HEK293 (cell line): Measurements from ENCODE around the gene SLA2.

Source experiments
- CTCF ChIA-PET: fragments of 350-600 bp; formaldehyde crosslinking; extraction: SDS; loops from one replicate; lab custom pipeline; 2021; ENCODE audit warnings: antibody characterized with exemption; lab: Yijun Ruan, JAX
- POLR2A ChIA-PET: fragments of 300-600 bp; formaldehyde crosslinking; extraction: SDS; loops from one replicate; lab custom pipeline; 2020; ENCODE audit warnings: antibody characterized with exemption, inconsistent platforms; lab: Yijun Ruan, JAX
- H3K27ac ChIP-seq: fragments of 200-500 bp; sonication (Bioruptor generic); 2 replicates; pipeline ENCODE4 v1.5.1; 2014; ENCODE audit warnings: low read depth, low read length, control low read depth, inconsistent platforms; ENCODE audit errors: extremely low read depth
- H3K36me3 ChIP-seq, 2 experiments: fragments of 200-500 bp in 1 of 2; sonication (Bioruptor generic) in 1 of 2; 1 replicate in 1 of 2; 2 replicates in 1 of 2; pipeline ENCODE4 v1.5.1; 2014 to 2017; ENCODE audit warnings: inconsistent platforms in 2 of 2, low read length in 2 of 2; ENCODE audit not compliant: control insufficient read depth in 2 of 2, insufficient read depth in 1 of 2
- H3K4me1 ChIP-seq: fragments of 200-500 bp; sonication (Bioruptor generic); 2 replicates; pipeline ENCODE4 v1.5.1; 2014; ENCODE audit warnings: mild to moderate bottlenecking, low read length, inconsistent platforms; ENCODE audit not compliant: control insufficient read depth, insufficient read depth
- H3K4me3 ChIP-seq: 2 replicates; pipeline ENCODE4 v1.5.1; 2011; ENCODE audit warnings: low read depth, mild to moderate bottlenecking, control low read depth, low read length, moderate library complexity
- H3K9me3 ChIP-seq: fragments of 200-500 bp; sonication (Bioruptor generic); 2 replicates; pipeline ENCODE4 v1.5.1; 2014; ENCODE audit warnings: low read depth, low read length, inconsistent platforms; ENCODE audit not compliant: control insufficient read depth, insufficient read depth
- GLIS2 ChIP-seq: fragments of 450-650 bp; formaldehyde crosslinking; IDR thresholded peaks from 2 replicates; pipeline ENCODE4 v1.5.1; 2016; ENCODE audit warnings: missing biosample characterization, missing genetic modification characterization
- HOXA7 ChIP-seq: sonication (generic); formaldehyde crosslinking; IDR thresholded peaks from 2 replicates; pipeline ENCODE4 v1.8.1; 2022; ENCODE audit warnings: missing genetic modification reagents, borderline replicate concordance
- HOXD13 ChIP-seq: sonication (generic); formaldehyde crosslinking; IDR thresholded peaks from 2 replicates; pipeline ENCODE4 v1.8.0; 2022; ENCODE audit warnings: missing genetic modification reagents, borderline replicate concordance
- MYNN ChIP-seq: fragments of 450-650 bp; formaldehyde crosslinking; IDR thresholded peaks from 2 replicates; pipeline ENCODE4 v1.5.1; 2016; ENCODE audit warnings: missing biosample characterization, missing genetic modification characterization, borderline replicate concordance
- SETDB1 ChIP-seq: IDR thresholded peaks from one replicate; pipeline ENCODE4 v1.6.1; 2017; ENCODE audit warnings: mild to moderate bottlenecking, low read length, moderate library complexity, mixed read lengths; ENCODE audit not compliant: insufficient read length
- SP3 ChIP-seq: fragments of 450-650 bp; formaldehyde crosslinking; IDR thresholded peaks from 2 replicates; pipeline ENCODE4 v1.5.1; 2016; ENCODE audit warnings: missing biosample characterization, missing genetic modification characterization
- YY1 ChIP-seq: fragments of 450-650 bp; formaldehyde crosslinking; IDR thresholded peaks from 2 replicates; pipeline ENCODE4 v1.5.1; 2018; ENCODE audit warnings: missing biosample characterization, missing genetic modification characterization
- ZFP37 ChIP-seq: fragments of 450-650 bp; formaldehyde crosslinking; IDR thresholded peaks from 2 replicates; pipeline ENCODE4 v1.5.1; 2016; ENCODE audit warnings: missing biosample characterization, missing genetic modification characterization
- ZNF140 ChIP-seq: fragments of 450-650 bp; formaldehyde crosslinking; IDR thresholded peaks from 2 replicates; pipeline ENCODE4 v1.5.1; 2016; ENCODE audit warnings: missing biosample characterization, missing genetic modification characterization
- ZNF155 ChIP-seq: fragments of 450-650 bp; formaldehyde crosslinking; IDR thresholded peaks from 2 replicates; pipeline ENCODE4 v1.5.1; 2016; ENCODE audit warnings: missing biosample characterization, missing genetic modification characterization
- ZNF302 ChIP-seq: fragments of 450-650 bp; formaldehyde crosslinking; IDR thresholded peaks from 2 replicates; pipeline ENCODE4 v1.5.1; 2016; ENCODE audit warnings: missing biosample characterization, missing genetic modification characterization, low read depth
- ZNF341 ChIP-seq: fragments of 450-650 bp; formaldehyde crosslinking; IDR thresholded peaks from 2 replicates; pipeline ENCODE4; 2016; ENCODE audit warnings: low read depth, missing biosample characterization, missing genetic modification characterization
- ZNF366 ChIP-seq: fragments of 450-650 bp; formaldehyde crosslinking; conservative IDR thresholded peaks from 2 replicates; pipeline ENCODE4 v1.5.1; 2016; ENCODE audit warnings: missing biosample characterization, missing genetic modification characterization
- ZNF571 ChIP-seq: fragments of 450-650 bp; formaldehyde crosslinking; IDR thresholded peaks from 2 replicates; pipeline ENCODE4 v1.5.0; 2017; ENCODE audit warnings: missing biosample characterization, missing genetic modification characterization
- ZNF585B ChIP-seq: fragments of 450-650 bp; formaldehyde crosslinking; IDR thresholded peaks from 2 replicates; pipeline ENCODE4 v1.5.1; 2016; ENCODE audit warnings: missing biosample characterization, missing genetic modification characterization
- ZNF837 ChIP-seq: fragments of 450-650 bp; formaldehyde crosslinking; IDR thresholded peaks from 2 replicates; pipeline ENCODE4 v1.5.1; 2016; ENCODE audit warnings: missing biosample characterization, missing genetic modification characterization
- TF ChIP-seq, protein P1 (sequence below): fragments of 450-650 bp; formaldehyde crosslinking; IDR thresholded peaks from 2 replicates; pipeline ENCODE4 v1.5.1; 2016; ENCODE audit warnings: missing biosample characterization, missing genetic modification characterization
- TF ChIP-seq, protein P2 (sequence below): fragments of 450-650 bp; formaldehyde crosslinking; IDR thresholded peaks from 2 replicates; pipeline ENCODE4 v1.5.1; 2016; ENCODE audit warnings: missing biosample characterization, missing genetic modification characterization
- TF ChIP-seq, protein P3 (sequence below): fragments of 450-650 bp; formaldehyde crosslinking; IDR thresholded peaks from 2 replicates; pipeline ENCODE4 v1.5.1; 2016; ENCODE audit warnings: missing biosample characterization, missing genetic modification characterization
- TF ChIP-seq, protein P4 (sequence below): fragments of 450-650 bp; formaldehyde crosslinking; IDR thresholded peaks from 2 replicates; pipeline ENCODE4 v1.5.1; 2016; ENCODE audit warnings: missing biosample characterization, missing genetic modification characterization, borderline replicate concordance
- TF ChIP-seq, protein P5 (sequence below): fragments of 450-650 bp; formaldehyde crosslinking; IDR thresholded peaks from 2 replicates; pipeline ENCODE4 v1.5.1; 2016; ENCODE audit warnings: missing biosample characterization, missing genetic modification characterization

Gene SLA2

DNA sequence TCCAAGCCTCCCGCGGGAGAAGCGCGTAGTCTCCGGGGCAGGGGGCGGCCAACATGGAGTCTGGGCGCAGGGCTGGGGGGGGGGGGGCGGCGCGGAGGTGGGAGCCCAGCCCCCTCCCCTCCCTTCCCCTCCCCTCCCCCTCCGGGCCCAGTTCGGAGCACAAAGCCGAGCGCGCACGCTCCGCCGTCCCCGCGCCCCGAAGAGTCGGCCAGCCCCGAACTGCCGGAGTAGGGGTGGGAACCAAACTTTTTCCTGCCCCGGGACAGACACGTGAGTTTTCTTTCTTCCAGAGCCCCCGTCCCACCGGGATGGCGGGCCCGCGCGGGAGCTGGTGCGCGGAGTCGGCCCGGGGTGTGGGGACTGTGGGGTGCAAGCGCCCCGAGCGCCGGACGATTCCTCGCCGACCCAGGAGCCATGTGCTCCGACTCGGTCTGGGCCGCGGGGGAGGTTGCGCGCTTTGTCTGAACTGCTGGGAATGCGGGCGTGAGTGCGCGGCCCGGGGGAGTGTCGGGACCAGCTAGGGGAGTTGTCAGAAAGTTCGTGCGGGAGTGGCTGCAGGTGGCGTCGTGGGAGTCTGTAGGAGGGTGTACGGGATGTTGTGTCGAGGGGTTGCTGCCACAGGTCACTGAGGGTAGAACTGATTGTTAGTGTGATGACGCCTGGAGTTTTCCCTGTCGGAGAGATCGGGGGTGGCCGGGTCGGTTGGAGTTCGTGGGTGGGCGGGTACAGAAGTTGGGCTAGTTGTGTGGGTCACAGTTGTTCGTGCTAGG, 71.4 kb downstream of the SLA2 start (continued):
- TF ChIP-seq SETDB1: no peak
- TF ChIP-seq ZNF571 (tag by site-specific recombination): no peak
- TF ChIP-seq, protein P1, sequence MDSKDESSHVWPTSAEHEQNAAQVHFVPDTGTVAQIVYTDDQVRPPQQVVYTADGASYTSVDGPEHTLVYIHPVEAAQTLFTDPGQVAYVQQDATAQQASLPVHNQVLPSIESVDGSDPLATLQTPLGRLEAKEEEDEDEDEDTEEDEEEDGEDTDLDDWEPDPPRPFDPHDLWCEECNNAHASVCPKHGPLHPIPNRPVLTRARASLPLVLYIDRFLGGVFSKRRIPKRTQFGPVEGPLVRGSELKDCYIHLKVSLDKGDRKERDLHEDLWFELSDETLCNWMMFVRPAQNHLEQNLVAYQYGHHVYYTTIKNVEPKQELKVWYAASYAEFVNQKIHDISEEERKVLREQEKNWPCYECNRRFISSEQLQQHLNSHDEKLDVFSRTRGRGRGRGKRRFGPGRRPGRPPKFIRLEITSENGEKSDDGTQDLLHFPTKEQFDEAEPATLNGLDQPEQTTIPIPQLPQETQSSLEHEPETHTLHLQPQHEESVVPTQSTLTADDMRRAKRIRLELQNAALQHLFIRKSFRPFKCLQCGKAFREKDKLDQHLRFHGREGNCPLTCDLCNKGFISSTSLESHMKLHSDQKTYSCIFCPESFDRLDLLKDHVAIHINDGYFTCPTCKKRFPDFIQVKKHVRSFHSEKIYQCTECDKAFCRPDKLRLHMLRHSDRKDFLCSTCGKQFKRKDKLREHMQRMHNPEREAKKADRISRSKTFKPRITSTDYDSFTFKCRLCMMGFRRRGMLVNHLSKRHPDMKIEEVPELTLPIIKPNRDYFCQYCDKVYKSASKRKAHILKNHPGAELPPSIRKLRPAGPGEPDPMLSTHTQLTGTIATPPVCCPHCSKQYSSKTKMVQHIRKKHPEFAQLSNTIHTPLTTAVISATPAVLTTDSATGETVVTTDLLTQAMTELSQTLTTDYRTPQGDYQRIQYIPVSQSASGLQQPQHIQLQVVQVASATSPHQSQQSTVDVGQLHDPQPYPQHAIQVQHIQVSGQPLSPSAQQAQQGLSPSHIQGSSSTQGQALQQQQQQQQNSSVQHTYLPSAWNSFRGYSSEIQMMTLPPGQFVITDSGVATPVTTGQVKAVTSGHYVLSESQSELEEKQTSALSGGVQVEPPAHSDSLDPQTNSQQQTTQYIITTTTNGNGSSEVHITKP (tag by site-specific recombination): peak; percentile 80; the same call in 1 of the 2 replicates
- TF ChIP-seq GLIS2 (tag by site-specific recombination): peak; percentile 98
- TF ChIP-seq, protein P2, sequence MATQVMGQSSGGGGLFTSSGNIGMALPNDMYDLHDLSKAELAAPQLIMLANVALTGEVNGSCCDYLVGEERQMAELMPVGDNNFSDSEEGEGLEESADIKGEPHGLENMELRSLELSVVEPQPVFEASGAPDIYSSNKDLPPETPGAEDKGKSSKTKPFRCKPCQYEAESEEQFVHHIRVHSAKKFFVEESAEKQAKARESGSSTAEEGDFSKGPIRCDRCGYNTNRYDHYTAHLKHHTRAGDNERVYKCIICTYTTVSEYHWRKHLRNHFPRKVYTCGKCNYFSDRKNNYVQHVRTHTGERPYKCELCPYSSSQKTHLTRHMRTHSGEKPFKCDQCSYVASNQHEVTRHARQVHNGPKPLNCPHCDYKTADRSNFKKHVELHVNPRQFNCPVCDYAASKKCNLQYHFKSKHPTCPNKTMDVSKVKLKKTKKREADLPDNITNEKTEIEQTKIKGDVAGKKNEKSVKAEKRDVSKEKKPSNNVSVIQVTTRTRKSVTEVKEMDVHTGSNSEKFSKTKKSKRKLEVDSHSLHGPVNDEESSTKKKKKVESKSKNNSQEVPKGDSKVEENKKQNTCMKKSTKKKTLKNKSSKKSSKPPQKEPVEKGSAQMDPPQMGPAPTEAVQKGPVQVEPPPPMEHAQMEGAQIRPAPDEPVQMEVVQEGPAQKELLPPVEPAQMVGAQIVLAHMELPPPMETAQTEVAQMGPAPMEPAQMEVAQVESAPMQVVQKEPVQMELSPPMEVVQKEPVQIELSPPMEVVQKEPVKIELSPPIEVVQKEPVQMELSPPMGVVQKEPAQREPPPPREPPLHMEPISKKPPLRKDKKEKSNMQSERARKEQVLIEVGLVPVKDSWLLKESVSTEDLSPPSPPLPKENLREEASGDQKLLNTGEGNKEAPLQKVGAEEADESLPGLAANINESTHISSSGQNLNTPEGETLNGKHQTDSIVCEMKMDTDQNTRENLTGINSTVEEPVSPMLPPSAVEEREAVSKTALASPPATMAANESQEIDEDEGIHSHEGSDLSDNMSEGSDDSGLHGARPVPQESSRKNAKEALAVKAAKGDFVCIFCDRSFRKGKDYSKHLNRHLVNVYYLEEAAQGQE: no peak
- TF ChIP-seq ZNF366 (tag by site-specific recombination): no peak
- no peak for TF ChIP-seq HOXD13 (CRISPR knock-in tag)
- no peak for TF ChIP-seq ZNF155
- 0 out of 2 replicates have a peak, but pooled peaks have one; percentile 13 for TF ChIP-seq YY1 (tag by site-specific recombination)
- no peak for TF ChIP-seq ZNF585B (tag by site-specific recombination)
- no peak for TF ChIP-seq MYNN (tag by site-specific recombination)
- TF ChIP-seq ZFP37 (tag by site-specific recombination): peak; percentile 82
- TF ChIP-seq ZNF341: peak; percentile 99
- TF ChIP-seq ZNF140: no peak
- no peak for TF ChIP-seq ZNF302 (tag by site-specific recombination)
- TF ChIP-seq, protein P3, sequence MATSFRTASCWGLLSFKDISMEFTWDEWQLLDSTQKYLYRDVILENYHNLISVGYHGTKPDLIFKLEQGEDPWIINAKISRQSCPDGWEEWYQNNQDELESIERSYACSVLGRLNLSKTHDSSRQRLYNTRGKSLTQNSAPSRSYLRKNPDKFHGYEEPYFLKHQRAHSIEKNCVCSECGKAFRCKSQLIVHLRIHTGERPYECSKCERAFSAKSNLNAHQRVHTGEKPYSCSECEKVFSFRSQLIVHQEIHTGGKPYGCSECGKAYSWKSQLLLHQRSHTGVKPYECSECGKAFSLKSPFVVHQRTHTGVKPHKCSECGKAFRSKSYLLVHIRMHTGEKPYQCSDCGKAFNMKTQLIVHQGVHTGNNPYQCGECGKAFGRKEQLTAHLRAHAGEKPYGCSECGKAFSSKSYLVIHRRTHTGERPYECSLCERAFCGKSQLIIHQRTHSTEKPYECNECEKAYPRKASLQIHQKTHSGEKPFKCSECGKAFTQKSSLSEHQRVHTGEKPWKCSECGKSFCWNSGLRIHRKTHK (tag by site-specific recombination): no peak
- peak; percentile 76 for TF ChIP-seq ZNF837 (tag by site-specific recombination)

DNA sequence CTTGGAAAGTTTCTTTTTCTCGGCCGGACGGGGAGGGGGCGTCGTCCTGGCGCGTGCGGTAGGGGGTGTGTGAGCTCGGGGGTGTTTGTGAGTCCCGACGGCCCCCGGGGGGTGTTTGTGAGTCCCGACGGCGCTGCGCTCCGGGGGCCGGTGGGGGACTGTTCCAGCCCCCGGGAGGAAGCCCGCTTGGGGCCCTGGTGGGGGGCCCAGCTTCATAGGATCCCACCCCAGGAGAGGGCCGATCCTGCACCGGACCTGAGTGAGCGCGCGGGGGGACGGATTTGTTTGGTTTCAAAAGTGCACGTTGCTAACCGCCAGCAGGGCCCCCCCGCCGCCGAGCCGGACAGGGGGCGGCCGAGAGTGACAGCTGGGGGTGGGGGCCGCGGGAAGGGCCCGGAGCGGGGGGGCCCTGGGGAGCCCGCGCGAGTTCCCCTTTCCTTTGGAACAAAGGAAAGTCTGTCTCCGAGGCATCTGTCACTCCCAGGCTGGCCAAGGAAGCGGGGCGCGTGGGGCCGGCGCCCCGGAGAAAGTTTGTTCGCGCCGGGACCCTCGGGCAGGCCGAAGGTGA, 72.1 kb downstream of the SLA2 start:
- Histone ChIP-seq H3K9me3 (no peaks in the 10 kb centered on the region), H3K4me3 (peak overlapping the region; percentile 70), H3K36me3 (peaks cover 0 to 7% of the 10 kb centered on the region in 2 experiments; a peak in 2 of 3 replicates), H3K4me1 (peaks cover 4% of the 10 kb centered on the region; the same call in 1 of the 2 replicates), H3K27ac (peak overlapping the region; percentile 94)
- POLR2A ChIA-PET: interaction anchor here (1.0 to 3.1 kb wide), 4 partner anchors 10 to 113 kb away, joined by 3 to 26 read pairs (median 7); partner anchors contain the start of gene RAB5IF
- CTCF ChIA-PET: interaction anchor here (0.6 kb wide), 2 partner anchors 12 to 175 kb away, joined by 3 to 4 read pairs; no protein-coding TSS in a partner anchor
- TF ChIP-seq HOXA7 (no peak), SP3 (no peak; the same call in 1 of the 2 replicates), ZNF140 (no peak)
- TF ChIP-seq, protein P4, sequence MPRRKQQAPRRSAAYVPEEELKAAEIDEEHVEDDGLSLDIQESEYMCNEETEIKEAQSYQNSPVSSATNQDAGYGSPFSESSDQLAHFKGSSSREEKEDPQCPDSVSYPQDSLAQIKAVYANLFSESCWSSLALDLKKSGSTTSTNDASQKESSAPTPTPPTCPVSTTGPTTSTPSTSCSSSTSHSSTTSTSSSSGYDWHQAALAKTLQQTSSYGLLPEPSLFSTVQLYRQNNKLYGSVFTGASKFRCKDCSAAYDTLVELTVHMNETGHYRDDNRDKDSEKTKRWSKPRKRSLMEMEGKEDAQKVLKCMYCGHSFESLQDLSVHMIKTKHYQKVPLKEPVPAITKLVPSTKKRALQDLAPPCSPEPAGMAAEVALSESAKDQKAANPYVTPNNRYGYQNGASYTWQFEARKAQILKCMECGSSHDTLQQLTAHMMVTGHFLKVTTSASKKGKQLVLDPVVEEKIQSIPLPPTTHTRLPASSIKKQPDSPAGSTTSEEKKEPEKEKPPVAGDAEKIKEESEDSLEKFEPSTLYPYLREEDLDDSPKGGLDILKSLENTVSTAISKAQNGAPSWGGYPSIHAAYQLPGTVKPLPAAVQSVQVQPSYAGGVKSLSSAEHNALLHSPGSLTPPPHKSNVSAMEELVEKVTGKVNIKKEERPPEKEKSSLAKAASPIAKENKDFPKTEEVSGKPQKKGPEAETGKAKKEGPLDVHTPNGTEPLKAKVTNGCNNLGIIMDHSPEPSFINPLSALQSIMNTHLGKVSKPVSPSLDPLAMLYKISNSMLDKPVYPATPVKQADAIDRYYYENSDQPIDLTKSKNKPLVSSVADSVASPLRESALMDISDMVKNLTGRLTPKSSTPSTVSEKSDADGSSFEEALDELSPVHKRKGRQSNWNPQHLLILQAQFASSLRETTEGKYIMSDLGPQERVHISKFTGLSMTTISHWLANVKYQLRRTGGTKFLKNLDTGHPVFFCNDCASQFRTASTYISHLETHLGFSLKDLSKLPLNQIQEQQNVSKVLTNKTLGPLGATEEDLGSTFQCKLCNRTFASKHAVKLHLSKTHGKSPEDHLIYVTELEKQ: no peak
- TF ChIP-seq, protein P5, sequence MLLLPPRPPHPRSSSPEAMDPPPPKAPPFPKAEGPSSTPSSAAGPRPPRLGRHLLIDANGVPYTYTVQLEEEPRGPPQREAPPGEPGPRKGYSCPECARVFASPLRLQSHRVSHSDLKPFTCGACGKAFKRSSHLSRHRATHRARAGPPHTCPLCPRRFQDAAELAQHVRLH (tag by site-specific recombination): no peak
